H9 (cell line): Measurements from ENCODE around the gene BMP2K. TPM values are rescaled to one million over a fixed set of nuclear protein-coding genes. Genes with fewer than 3 reads are reported as not detected.

Experiments
- DNase-seq: peaks from one replicate; pipeline ENCODE4 v3.0.0-alpha.2; 2017
- H2AFZ ChIP-seq: one replicate; pipeline ENCODE4 v1.6.1; 2013; ENCODE audit warnings: mild to moderate bottlenecking, low read length, control low read depth, moderate library complexity
- H2AK5ac ChIP-seq: 2 replicates; pipeline ENCODE4 v1.6.1; 2013; ENCODE audit warnings: low read length, control low read depth, mixed read lengths; ENCODE audit not compliant: insufficient read length
- H2BK120ac ChIP-seq: one replicate; pipeline ENCODE4 v1.6.1; 2013; ENCODE audit warnings: low read depth, mild to moderate bottlenecking, low read length, control low read depth, inconsistent platforms; ENCODE audit not compliant: poor library complexity, severe bottlenecking
- H2BK12ac ChIP-seq: 2 replicates; pipeline ENCODE4 v1.6.1; 2013; ENCODE audit warnings: low read length, control low read depth, mixed read lengths, low read depth; ENCODE audit not compliant: insufficient read length
- H2BK15ac ChIP-seq: 2 replicates; pipeline ENCODE4 v1.6.1; 2013; ENCODE audit warnings: low read depth, low read length, control low read depth
- H2BK20ac ChIP-seq: one replicate; pipeline ENCODE4 v1.6.1; 2013; ENCODE audit warnings: low read depth, mild to moderate bottlenecking, low read length, control low read depth, inconsistent platforms; ENCODE audit not compliant: poor library complexity, severe bottlenecking
- H2BK5ac ChIP-seq: 2 replicates; pipeline ENCODE4 v1.6.1; 2013; ENCODE audit warnings: low read length, control low read depth, mixed read lengths; ENCODE audit not compliant: insufficient read length
- H3K14ac ChIP-seq: 2 replicates; pipeline ENCODE4 v1.6.1; 2013; ENCODE audit warnings: low read length, control low read depth; ENCODE audit not compliant: insufficient read depth
- H3K18ac ChIP-seq: 2 replicates; pipeline ENCODE4 v1.6.1; 2013; ENCODE audit warnings: low read depth, mild to moderate bottlenecking, mixed read lengths, low read length, control low read depth; ENCODE audit not compliant: insufficient read length
- H3K23ac ChIP-seq: 2 replicates; pipeline ENCODE4 v1.6.1; 2013; ENCODE audit warnings: low read length, control low read depth, mixed read lengths, low read depth; ENCODE audit not compliant: insufficient read length
- H3K23me2 ChIP-seq: 2 replicates; pipeline ENCODE4 v1.6.1; 2013; ENCODE audit warnings: low read depth, mild to moderate bottlenecking, mixed read lengths, low read length, control low read depth; ENCODE audit not compliant: insufficient read length, poor library complexity, severe bottlenecking
- H3K27ac ChIP-seq: 2 replicates; pipeline ENCODE4 v1.5.1; 2013; ENCODE audit warnings: low read length, control low read depth, mixed read lengths, low read depth; ENCODE audit not compliant: insufficient read length
- H3K27me3 ChIP-seq: 2 replicates; pipeline ENCODE4 v1.6.1; 2013; ENCODE audit warnings: low read length, control low read depth, inconsistent platforms; ENCODE audit not compliant: insufficient read depth
- H3K4ac ChIP-seq: 2 replicates; pipeline ENCODE4 v1.6.1; 2013; ENCODE audit warnings: low read depth, mild to moderate bottlenecking, control low read depth, inconsistent platforms, low read length, moderate library complexity
- H3K4me1 ChIP-seq: 2 replicates; pipeline ENCODE4 v1.6.1; 2013; ENCODE audit warnings: low read length, control low read depth, inconsistent platforms; ENCODE audit not compliant: insufficient read depth
- H3K4me2 ChIP-seq: 2 replicates; pipeline ENCODE4 v1.6.1; 2013; ENCODE audit warnings: low read length, control low read depth, mixed read lengths; ENCODE audit not compliant: insufficient read length, insufficient read depth
- H3K56ac ChIP-seq: 2 replicates; pipeline ENCODE4 v1.6.1; 2013; ENCODE audit warnings: low read depth, mild to moderate bottlenecking, mixed read lengths, low read length, control low read depth; ENCODE audit not compliant: insufficient read length
- H3K79me1 ChIP-seq: 2 replicates; pipeline ENCODE4 v1.6.1; 2013; ENCODE audit warnings: low read depth, mild to moderate bottlenecking, moderate library complexity, low read length, control low read depth, inconsistent platforms; ENCODE audit not compliant: insufficient read depth, poor library complexity, severe bottlenecking
- H3K79me2 ChIP-seq: 2 replicates; pipeline ENCODE4 v1.6.1; 2013; ENCODE audit warnings: low read length, control low read depth, inconsistent platforms; ENCODE audit not compliant: insufficient read depth
- H3K9ac ChIP-seq: 2 replicates; pipeline ENCODE4 v1.6.1; 2013; ENCODE audit warnings: low read length, control low read depth, mixed read lengths; ENCODE audit not compliant: insufficient read length; ENCODE audit errors: extremely low read depth
- H3K9me3 ChIP-seq: one replicate; pipeline ENCODE4 v1.6.1; 2013; ENCODE audit warnings: low read depth, low read length, inconsistent platforms; ENCODE audit not compliant: control insufficient read depth
- H3T11ph ChIP-seq: one replicate; pipeline ENCODE4 v1.6.1; 2013; ENCODE audit warnings: mild to moderate bottlenecking, low read length, control low read depth, inconsistent platforms
- H4K20me1 ChIP-seq: one replicate; pipeline ENCODE4 v1.6.1; 2013; ENCODE audit not compliant: control insufficient read depth, insufficient read length, insufficient read depth
- H4K5ac ChIP-seq: 2 replicates; pipeline ENCODE4 v1.6.1; 2013; ENCODE audit warnings: low read depth, mild to moderate bottlenecking, mixed read lengths, low read length, control low read depth; ENCODE audit not compliant: insufficient read length
- H4K8ac ChIP-seq: replicated peaks from 2 replicates; pipeline ENCODE4 v1.6.1; 2013; ENCODE audit warnings: low read length, control low read depth, mixed read lengths, low read depth; ENCODE audit not compliant: insufficient read length
- H4K91ac ChIP-seq: 2 replicates; pipeline ENCODE4 v1.6.1; 2013; ENCODE audit warnings: low read depth, mild to moderate bottlenecking, moderate library complexity, mixed read lengths, low read length, control low read depth; ENCODE audit not compliant: insufficient read length
- H3K27ac Mint-ChIP-seq, 3 experiments: 2 replicates in 2 of 3; 3 replicates in 1 of 3; pipeline ENCODE4 v1.8.0; 2020 to 2021; ENCODE audit warnings: mixed read lengths in 3 of 3, mild to moderate bottlenecking in 1 of 3, moderate library complexity in 1 of 3
- H3K27me3 Mint-ChIP-seq: 2 replicates; pipeline ENCODE4 v1.8.0; 2021; ENCODE audit warnings: low read depth, mild to moderate bottlenecking, moderate library complexity, mixed read lengths
- H3K36me3 Mint-ChIP-seq, 3 experiments: 2 replicates in 2 of 3; 3 replicates in 1 of 3; pipeline ENCODE4 v1.8.0; 2020 to 2021; ENCODE audit warnings: low read depth in 3 of 3, mixed read lengths in 3 of 3; ENCODE audit not compliant: insufficient read depth in 1 of 3
- H3K4me1 Mint-ChIP-seq, 2 experiments: 2 replicates each; pipeline ENCODE4 v1.8.0; 2020; ENCODE audit warnings: mixed read lengths in 2 of 2
- H3K4me3 Mint-ChIP-seq, 2 experiments: 2 replicates in 1 of 2; 3 replicates in 1 of 2; pipeline ENCODE4 v1.8.0; 2020 to 2021; ENCODE audit warnings: mild to moderate bottlenecking in 2 of 2, mixed read lengths in 2 of 2, moderate library complexity in 1 of 2
- H3K9me3 Mint-ChIP-seq, 2 experiments: 2 replicates in 1 of 2; 3 replicates in 1 of 2; pipeline ENCODE4 v1.8.0; 2020; ENCODE audit warnings: mild to moderate bottlenecking in 2 of 2, mixed read lengths in 2 of 2, moderate library complexity in 1 of 2
- CTCF ChIP-seq: fragments of 200-600 bp; sonication (generic); conservative IDR thresholded peaks from 3 replicates; pipeline ENCODE4 v1.8.0; 2021; ENCODE audit warnings: antibody characterized with exemption, mild to moderate bottlenecking
- total RNA-seq: library from RNA; stranded (reverse); gene quantifications from 2 replicates; pipeline ENCODE4 v1.2.1, GENCODE V29; 2021

The BMP2K gene
- total RNA-seq, 1 experiment from 2014 or later, result 26.4 TPM

- Mint-ChIP-seq H3K4me1 (peaks cover 6 to 7% of the 10 kb centered on the region in 2 experiments), H3K27ac (no peak overlapping the region), H3K27me3 (no peaks in the 10 kb centered on the region), H3K4me3 (no peak overlapping the region), H3K9me3 (no peaks in the 10 kb centered on the region), H3K36me3 (0 out of 7 replicates have a peak, but pooled peaks cover 0 to 3% (median 0%) of the 10 kb centered on the region in 3 experiments)
- no peaks in the 10 kb centered on the region for H3K9me3 ChIP-seq
- TF ChIP-seq CTCF, result no peak
- no peak overlapping the region for H3K4me2 ChIP-seq
- no peak overlapping the region for H2AK5ac ChIP-seq
- H3K9ac ChIP-seq, result no peak overlapping the region
- H4K91ac ChIP-seq, result no peak overlapping the region
- H3K79me1 ChIP-seq, result no peaks in the 10 kb centered on the region
- no peak overlapping the region for H2BK12ac ChIP-seq
- H3K56ac ChIP-seq, result no peak overlapping the region
- no peaks in the 10 kb centered on the region for H4K20me1 ChIP-seq
- no peak overlapping the region for H3K23ac ChIP-seq
- no peaks in the 10 kb centered on the region for H3K27me3 ChIP-seq
- H3K4ac ChIP-seq, result no peak overlapping the region
- no peak overlapping the region for H3K18ac ChIP-seq
- H3K23me2 ChIP-seq, result no peaks in the 10 kb centered on the region
- no peak overlapping the region for H3T11ph ChIP-seq
- no peak overlapping the region for H2BK120ac ChIP-seq
- no peaks in the 10 kb centered on the region for H3K79me2 ChIP-seq
- H3K14ac ChIP-seq, result no peak overlapping the region
- H2AFZ ChIP-seq, result no peak overlapping the region
- no peak overlapping the region for H2BK5ac ChIP-seq
- no peak overlapping the region for H2BK20ac ChIP-seq
- no peak overlapping the region for H4K5ac ChIP-seq
- H3K4me1 ChIP-seq, result no peaks in the 10 kb centered on the region; the same call in 1 of the 2 replicates
- H3K27ac ChIP-seq, result no peak overlapping the region
- no peak overlapping the region for H4K8ac ChIP-seq
- no peak for DNase-seq
- H2BK15ac ChIP-seq, result no peak overlapping the region
Measured at GRCh38 chr4:78880874-78881492, 104.8 kb downstream of the BMP2K start.
